Measurements from ENCODE around the gene CES2. TPM values are rescaled to one million over a fixed set of nuclear protein-coding genes. Genes with fewer than 3 reads are reported as not detected.

Gene CES2
- total RNA-seq, 1 donor from 2014 or later = 88.5 TPM

DNA sequence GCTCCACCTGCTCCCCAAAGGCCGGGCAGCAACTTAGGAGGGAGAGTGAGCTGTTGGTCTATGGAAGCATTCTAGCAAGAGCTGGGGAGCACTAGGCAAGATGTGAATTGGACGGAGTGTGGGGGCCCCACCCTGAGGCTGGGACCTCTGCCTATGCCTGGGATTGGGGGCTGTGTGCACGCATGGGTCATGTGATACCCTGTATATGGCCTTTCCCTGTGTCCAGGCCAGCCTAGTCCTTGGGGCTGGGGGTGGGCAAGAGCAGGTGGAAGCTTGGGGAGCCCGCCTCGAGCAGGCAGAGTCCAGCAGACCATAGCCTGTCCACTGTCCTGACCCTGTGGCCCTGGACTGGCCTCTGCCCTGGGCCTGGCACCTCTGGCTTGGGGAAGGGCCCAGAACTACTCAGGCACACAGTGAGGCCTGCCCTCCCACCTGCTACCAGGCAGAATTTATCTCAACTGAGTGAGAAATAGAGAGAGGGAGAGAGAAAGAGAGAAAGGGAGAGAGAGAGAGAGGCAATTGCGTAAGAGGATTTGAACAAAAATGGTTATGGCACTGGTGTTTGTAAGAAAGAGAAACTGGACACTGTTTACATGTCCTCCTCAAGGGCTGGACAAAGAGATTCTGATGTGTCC lies 35.9 kb upstream of the CES2 start:
- Histone ChIP-seq H3K27ac (replicated peaks) (peak overlapping the region; percentile 96), H3K9me3 (replicated peaks) (no peaks in the 10 kb centered on the region), H3K4me1 (peaks cover 49% of the 10 kb centered on the region), H3K4me3 (no peak overlapping the region), H3K36me3 (no peaks in the 10 kb centered on the region), H3K27me3 (ENCODE audit: low read depth) (no peaks in the 10 kb centered on the region)
- intact Hi-C loops (cut with micrococcal nuclease) = no loop called here
- DNase-seq = no peak
- TF ChIP-seq, protein P1, sequence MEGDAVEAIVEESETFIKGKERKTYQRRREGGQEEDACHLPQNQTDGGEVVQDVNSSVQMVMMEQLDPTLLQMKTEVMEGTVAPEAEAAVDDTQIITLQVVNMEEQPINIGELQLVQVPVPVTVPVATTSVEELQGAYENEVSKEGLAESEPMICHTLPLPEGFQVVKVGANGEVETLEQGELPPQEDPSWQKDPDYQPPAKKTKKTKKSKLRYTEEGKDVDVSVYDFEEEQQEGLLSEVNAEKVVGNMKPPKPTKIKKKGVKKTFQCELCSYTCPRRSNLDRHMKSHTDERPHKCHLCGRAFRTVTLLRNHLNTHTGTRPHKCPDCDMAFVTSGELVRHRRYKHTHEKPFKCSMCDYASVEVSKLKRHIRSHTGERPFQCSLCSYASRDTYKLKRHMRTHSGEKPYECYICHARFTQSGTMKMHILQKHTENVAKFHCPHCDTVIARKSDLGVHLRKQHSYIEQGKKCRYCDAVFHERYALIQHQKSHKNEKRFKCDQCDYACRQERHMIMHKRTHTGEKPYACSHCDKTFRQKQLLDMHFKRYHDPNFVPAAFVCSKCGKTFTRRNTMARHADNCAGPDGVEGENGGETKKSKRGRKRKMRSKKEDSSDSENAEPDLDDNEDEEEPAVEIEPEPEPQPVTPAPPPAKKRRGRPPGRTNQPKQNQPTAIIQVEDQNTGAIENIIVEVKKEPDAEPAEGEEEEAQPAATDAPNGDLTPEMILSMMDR (IDR thresholded peaks at IDR 0.05; ENCODE audit: borderline replicate concordance) = no peak

DNA sequence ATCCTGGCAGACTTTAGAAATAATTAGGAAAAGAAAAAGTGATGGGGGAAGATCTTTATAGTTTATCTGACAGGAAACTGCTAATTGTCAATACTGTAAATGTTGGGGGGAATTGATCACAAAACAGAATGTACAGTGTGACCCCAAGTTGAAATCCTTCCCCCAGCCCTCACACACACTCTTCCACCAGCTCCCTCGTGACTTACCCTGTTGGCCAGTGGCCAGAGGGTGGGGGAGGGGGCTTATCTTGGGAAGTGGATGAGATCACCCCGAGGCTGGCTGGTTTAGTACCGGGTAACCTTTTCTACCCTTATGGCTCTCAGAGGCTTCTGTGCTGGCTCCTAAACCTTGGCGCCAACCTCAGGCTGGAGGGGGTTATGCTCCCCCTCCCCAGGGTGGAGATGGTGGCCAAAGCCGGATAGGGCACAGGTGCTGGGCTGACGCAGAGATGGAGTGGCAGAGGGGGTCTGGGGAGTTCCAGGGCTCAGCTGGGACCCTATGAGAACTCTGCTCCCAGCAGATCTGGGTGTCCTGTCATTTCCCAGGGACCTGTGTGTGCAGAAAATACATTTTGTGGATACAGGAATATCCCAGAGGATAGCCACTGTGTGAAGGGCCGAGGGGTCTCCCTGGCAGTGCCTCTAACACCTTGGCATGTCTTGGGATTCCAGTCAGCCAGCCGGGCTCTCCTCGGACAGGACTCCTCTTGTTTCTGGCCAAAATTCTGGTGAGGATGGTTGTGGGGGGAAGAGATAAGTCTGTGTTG lies 35.2 kb upstream of the CES2 start:
- Histone ChIP-seq H3K27ac (replicated peaks) (peak overlapping the region; percentile 96), H3K4me1 (peaks cover 49% of the 10 kb centered on the region)
- TF ChIP-seq, protein P1 (IDR thresholded peaks at IDR 0.05; ENCODE audit: borderline replicate concordance) = no peak

DNA sequence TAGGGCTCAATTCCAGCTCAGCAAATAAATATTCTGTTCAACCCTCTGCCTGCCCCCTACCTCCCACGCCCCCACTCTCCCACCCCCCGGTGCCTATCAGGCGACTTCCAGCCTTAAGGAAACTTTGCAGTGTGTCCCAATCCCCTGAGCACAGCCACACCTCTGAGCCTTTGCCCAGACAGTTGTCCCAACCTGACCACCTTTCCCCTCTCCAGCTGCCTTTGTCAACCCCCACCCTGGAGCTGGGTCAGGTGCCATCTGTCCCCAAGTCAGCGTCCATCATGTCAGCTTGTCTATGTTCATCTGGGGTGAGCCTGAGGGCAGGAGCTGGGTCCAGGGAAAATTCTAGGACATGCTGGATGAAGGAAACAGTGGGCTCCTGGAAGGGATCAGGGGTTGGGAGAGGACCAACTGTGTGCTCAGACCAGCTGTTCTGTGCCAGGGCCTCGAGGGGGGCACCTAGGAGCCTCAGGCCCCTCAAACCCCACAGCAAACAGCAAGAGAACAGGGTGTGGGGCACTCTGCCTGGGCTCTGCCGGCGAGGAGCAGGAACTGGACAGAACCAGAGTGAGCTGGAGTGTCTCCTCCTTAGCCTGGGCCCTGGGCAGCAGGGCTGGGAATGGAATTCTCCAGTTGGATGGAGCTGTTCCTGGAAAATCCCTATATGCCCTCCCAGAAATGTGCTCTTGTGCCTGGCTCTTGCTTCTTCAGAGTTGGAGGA lies 34.4 kb upstream of the CES2 start:
- TF ChIP-seq, protein P1 (IDR thresholded peaks at IDR 0.05; ENCODE audit: borderline replicate concordance) = no peak
- DNase-seq = no peak
- intact Hi-C loops (cut with micrococcal nuclease) = no loop called here

More for the DNA sequence above, 35.2 kb upstream of the CES2 start:
- intact Hi-C loops (cut with micrococcal nuclease) = no loop called here
- DNase-seq = peak; percentile 79
- no peaks in the 10 kb centered on the region for H3K36me3 ChIP-seq
- no peaks in the 10 kb centered on the region for H3K27me3 ChIP-seq (ENCODE audit: low read depth)
- H3K9me3 ChIP-seq (replicated peaks) = no peaks in the 10 kb centered on the region
- no peak overlapping the region for H3K4me3 ChIP-seq

DNA sequence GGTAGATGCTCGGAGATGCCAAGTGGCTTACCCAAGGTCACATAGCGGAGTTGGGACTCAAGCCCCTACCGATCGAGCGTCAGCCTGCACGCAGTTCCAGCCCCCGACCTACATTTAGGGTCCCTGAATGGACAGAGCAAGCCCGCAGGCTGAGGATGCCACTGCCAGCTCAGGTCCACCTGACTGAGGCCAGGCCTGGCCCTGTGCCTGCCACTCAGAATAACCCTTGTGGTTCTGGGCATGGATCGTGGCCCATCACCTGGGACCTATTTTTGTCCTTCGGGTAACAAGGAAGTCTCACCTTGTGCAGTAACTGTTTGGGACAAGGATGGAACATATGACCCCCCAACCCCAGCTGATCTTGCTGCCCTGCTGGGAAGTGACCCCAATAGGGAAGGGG lies 33.7 kb upstream of the CES2 start:
- intact Hi-C loops (cut with micrococcal nuclease) = no loop called here
- Histone ChIP-seq H3K27me3 (ENCODE audit: low read depth) (no peaks in the 10 kb centered on the region), H3K9me3 (replicated peaks) (no peaks in the 10 kb centered on the region), H3K36me3 (no peaks in the 10 kb centered on the region), H3K27ac (replicated peaks) (peak overlapping the region; percentile 96), H3K4me3 (no peak overlapping the region), H3K4me1 (peaks cover 64% of the 10 kb centered on the region)
- DNase-seq = peak; percentile 64
- TF ChIP-seq, protein P1 (IDR thresholded peaks at IDR 0.05; ENCODE audit: borderline replicate concordance) = no peak

More for the DNA sequence above, 34.4 kb upstream of the CES2 start:
- Histone ChIP-seq H3K4me3 (no peak overlapping the region), H3K27me3 (ENCODE audit: low read depth) (no peaks in the 10 kb centered on the region), H3K27ac (replicated peaks) (peak overlapping the region; percentile 96), H3K36me3 (no peaks in the 10 kb centered on the region), H3K9me3 (replicated peaks) (no peaks in the 10 kb centered on the region), H3K4me1 (peaks cover 57% of the 10 kb centered on the region)

DNA sequence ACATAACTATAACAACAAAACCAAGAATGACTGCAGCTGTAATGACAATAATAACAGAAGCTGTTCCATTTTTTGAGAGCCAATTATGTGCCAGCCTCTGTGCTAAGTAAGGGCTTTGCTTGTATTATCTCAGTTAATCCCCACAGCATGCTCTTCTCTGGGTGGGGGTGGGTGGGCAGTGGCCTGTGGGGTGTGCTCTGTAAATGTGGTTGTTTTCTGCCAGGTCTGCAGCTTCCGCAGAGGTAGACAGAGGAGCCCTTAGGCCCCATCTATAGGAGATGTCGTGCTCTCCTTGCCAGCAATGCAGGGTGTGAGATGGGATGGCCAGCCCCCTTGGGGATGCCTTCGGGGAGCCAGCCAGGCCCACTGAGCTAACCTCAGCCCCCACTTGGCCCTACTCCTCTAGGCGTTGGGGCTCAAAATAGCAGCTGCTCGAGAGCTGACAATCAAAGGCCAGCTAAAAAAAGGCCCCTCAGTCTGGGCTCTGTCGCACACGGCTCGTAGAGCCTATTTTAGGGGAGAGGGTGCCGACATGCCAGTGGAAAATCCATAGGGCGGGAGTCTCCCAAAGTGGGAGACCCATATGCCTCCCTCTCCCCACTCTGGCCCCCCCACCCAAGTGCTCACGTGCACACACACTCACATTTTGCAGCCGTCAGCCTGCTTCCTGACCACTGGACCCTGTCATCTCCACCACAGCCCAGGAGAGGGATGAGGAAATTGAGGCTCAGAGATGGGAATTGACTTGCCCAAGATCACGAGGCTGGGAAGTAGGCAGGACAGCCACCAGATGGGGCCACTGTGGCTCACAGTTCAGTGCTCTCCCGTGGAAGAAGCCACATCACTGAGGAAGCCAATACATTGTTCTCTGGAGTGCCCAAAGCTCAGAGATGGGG lies 32.4 kb upstream of the CES2 start:
- no peaks in the 10 kb centered on the region for H3K9me3 ChIP-seq (replicated peaks)
- peak overlapping the region; percentile 66 for H3K4me3 ChIP-seq
- peak overlapping the region; percentile 96 for H3K27ac ChIP-seq (replicated peaks)
- H3K36me3 ChIP-seq = no peaks in the 10 kb centered on the region
- TF ChIP-seq, protein P1 (IDR thresholded peaks at IDR 0.05; ENCODE audit: borderline replicate concordance) = peak; percentile 12
- no peaks in the 10 kb centered on the region for H3K27me3 ChIP-seq (ENCODE audit: low read depth)
- DNase-seq = peak; percentile 70
- intact Hi-C loops (cut with micrococcal nuclease) = no loop called here
- H3K4me1 ChIP-seq = peaks cover 75% of the 10 kb centered on the region
